Measurements from ENCODE around the gene CD55.

DNA sequence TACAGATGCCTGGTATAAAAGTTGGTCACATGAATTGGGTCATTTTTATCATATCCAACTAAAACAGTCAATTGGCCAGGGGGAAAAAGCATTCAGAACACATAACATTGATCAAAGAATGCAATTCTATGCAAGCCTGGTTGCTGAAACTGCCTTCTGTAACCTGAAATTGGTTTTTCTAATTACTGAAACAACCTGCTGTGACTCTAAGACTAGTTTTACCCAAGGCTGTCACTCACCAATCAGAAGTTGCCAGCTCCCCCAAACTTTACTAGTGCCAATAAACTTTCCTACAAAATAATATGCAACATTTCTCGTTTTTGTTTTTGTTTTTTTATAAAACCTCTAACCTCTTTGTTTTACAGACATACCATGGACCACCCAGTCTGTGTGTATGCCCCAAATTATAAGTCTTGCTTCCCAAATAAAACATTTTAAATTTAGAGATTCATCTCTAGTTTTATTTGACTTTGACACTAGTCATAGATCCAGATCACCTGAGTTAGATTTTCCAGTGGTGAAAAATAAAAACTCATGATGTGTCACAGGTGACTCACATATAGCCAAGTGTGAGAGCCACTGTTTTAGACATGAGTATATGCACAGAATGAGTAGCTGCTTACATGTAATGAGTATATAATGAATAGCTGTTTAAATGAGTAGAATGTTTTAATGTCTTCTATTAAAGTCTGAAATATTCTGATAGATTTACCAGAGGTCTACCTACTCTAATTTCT is 68.4 kb downstream of the CD55 start:
- TF ChIP-seq SP1 (IDR thresholded peaks at IDR 0.05) (no peak), TARDBP (IDR thresholded peaks at IDR 0.05) (no peak), FOXK2 (IDR thresholded peaks at IDR 0.05) (no peak), L3MBTL2 (conservative IDR thresholded peaks at IDR 0.05) (no peak), ARNT (IDR thresholded peaks at IDR 0.05) (no peak), BHLHE40 (IDR thresholded peaks at IDR 0.05; ENCODE audit: borderline replicate concordance) (no peak)
